GM12891 (cell line): ENCODE measurements around the gene TSR2.

Experiments used
- DNase-seq: peaks from one replicate; pipeline ENCODE4 v3.0.0; 2011; ENCODE audit warnings: low spot score; ENCODE audit not compliant: insufficient read length
- FAIRE-seq: peaks from 2 replicates; lab custom pipeline; 2011; peaks lifted over from hg19 to GRCh38; lab: Jason Lieb, UNC
- PAX5 ChIP-seq: IDR thresholded peaks from 2 replicates; pipeline ENCODE4 v1.6.1; 2011; ENCODE audit warnings: low read length, moderate library complexity, mild to moderate bottlenecking; ENCODE audit not compliant: insufficient read depth, severe bottlenecking
- POLR2A ChIP-seq: IDR thresholded peaks from 2 replicates; pipeline ENCODE4 v1.6.1; 2011; ENCODE audit warnings: low read depth, low read length, control low read depth
- POLR2AphosphoS5 ChIP-seq: IDR thresholded peaks from 2 replicates; pipeline ENCODE4 v1.6.1; 2011; ENCODE audit warnings: low read depth, low read length, control low read depth
- POU2F2 ChIP-seq: IDR thresholded peaks from 2 replicates; pipeline ENCODE4 v1.6.1; 2011; ENCODE audit warnings: low read depth, mild to moderate bottlenecking, control low read depth, low read length, moderate library complexity
- SPI1 ChIP-seq: IDR thresholded peaks from 2 replicates; pipeline ENCODE4 v1.6.1; 2011; ENCODE audit warnings: low read depth, low read length, control low read depth
- TAF1 ChIP-seq: IDR thresholded peaks from 2 replicates; pipeline ENCODE4 v1.6.1; 2011; ENCODE audit warnings: low read depth, low read length, control low read depth

Gene TSR2

GRCh38 chrX:54494166-54494988 is 54.2 kb downstream of the TSR2 start:
- no peak for TF ChIP-seq POLR2AphosphoS5
- no peak for TF ChIP-seq SPI1
- no peak for TF ChIP-seq PAX5
- no peak for TF ChIP-seq POU2F2
- TF ChIP-seq POLR2A: no peak
- TF ChIP-seq TAF1: no peak
- FAIRE-seq (no peak), DNase-seq (no peak)
